HFF-Myc (cell line): ENCODE measurements around the gene GMDS.

Source experiments
- DNase-seq: peaks from one replicate; pipeline ENCODE4 v3.0.0-alpha.2; 2011; ENCODE audit warnings: low read depth; ENCODE audit errors: extremely low read depth
- H3K4me3 ChIP-seq: replicated peaks from 2 replicates; pipeline ENCODE4 v1.5.1; 2011; ENCODE audit warnings: low read depth, mild to moderate bottlenecking, control low read depth, low read length
- CTCF ChIP-seq: IDR thresholded peaks from 2 replicates; pipeline ENCODE4 v1.5.1; 2012; ENCODE audit warnings: mild to moderate bottlenecking, low read depth, low read length, control low read depth; ENCODE audit errors: missing control alignments

Gene GMDS

GRCh38 chr6:1585669-1586049 is 659.7 kb downstream of the GMDS start:
- no peak overlapping the region for H3K4me3 ChIP-seq
- TF ChIP-seq CTCF, result no peak
- no peak for DNase-seq

- H3K4me3 ChIP-seq, result no peak overlapping the region
- no peak for DNase-seq
- no peak for TF ChIP-seq CTCF
These were observed 660.3 kb downstream of the GMDS start for GRCh38 chr6:1584996-1585668.

GRCh38 chr6:1584146-1584545 is 661.3 kb downstream of the GMDS start:
- H3K4me3 ChIP-seq, result no peak overlapping the region
- TF ChIP-seq CTCF, result no peak
- no peak for DNase-seq

- DNase-seq, result no peak
- H3K4me3 ChIP-seq, result no peak overlapping the region
- TF ChIP-seq CTCF, result no peak
These were observed 664.0 kb downstream of the GMDS start for GRCh38 chr6:1581120-1581991.

- no peak overlapping the region for H3K4me3 ChIP-seq
- no peak for TF ChIP-seq CTCF
- no peak for DNase-seq
These were observed 664.8 kb downstream of the GMDS start for GRCh38 chr6:1580585-1580984.

GRCh38 chr6:1580109-1580508 is 665.3 kb downstream of the GMDS start:
- no peak overlapping the region for H3K4me3 ChIP-seq
- no peak for TF ChIP-seq CTCF
- DNase-seq, result no peak
